Embryonic facial prominence (tissue), 1 donor: ENCODE measurements around the gene AK2.
"Not testable (repeated sequence)": the region's sequence is repeated elsewhere in the genome, so short reads cannot be mapped to it uniquely, and the experiment has no call there.

Experiments
- DNase-seq: peaks from one replicate; pipeline ENCODE4 v3.0.0-alpha.2; 2016; ENCODE audit errors: extremely low spot score

AK2 gene

DNA sequence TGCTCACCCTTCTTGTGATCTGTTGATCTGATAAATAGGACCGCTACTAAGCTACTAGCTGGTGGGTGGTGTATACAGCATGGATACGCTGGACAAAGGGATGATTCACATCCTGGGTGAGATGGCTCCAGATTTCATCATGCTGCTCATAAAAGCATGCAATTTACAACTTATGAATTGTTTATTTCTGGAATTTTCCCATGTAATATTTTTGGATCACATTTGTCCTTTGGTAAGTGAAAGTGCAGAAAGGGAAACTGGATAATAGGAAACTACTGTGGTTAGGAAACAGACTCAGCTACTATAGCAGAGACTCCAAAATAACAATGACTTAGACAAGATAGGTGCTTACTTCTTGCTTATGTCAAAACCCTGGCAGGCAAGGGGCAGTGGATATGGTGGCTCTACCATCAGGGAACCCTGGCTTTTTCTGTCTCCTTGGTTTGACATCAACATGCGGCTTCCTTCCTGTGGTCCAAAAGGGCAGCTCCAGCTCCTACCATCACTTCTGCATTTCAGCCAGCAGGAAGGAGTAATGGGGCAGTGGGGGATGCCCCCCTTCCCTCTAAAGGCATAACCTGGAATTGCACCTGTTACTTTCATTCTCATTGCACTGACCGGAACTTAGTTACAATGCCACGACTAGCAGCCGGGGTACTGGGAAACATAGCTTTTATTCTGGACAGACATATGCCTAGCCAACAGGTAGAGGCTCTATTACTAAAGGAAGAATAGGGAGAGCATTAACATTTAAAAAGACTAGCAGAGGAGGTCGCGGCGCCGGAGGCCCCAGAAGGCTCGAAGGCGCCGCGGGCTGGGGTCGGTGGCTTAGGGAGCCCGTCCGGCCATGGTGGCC, 13.8 kb upstream of the AK2 start:
- no peak for DNase-seq

DNA sequence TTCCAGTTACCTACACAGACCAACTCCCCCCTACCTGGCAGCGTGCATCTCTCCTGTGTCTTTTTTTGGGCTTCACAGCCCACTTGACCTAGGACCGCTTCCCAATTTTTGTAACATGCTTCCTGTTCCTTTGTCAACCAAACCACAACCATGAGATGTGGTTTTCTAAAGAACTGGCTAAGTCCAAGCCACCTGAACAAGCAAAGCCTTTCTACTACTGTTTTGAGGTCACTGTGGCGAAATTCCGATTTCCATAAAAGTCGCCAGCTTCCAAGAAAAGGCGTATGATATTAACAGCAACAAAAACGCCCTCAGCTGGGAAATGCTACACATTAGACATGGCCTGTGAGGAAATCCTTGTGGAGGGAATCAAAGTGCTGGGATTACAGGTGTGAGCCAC, 12.7 kb upstream of the AK2 start:
- DNase-seq: no peak

DNA sequence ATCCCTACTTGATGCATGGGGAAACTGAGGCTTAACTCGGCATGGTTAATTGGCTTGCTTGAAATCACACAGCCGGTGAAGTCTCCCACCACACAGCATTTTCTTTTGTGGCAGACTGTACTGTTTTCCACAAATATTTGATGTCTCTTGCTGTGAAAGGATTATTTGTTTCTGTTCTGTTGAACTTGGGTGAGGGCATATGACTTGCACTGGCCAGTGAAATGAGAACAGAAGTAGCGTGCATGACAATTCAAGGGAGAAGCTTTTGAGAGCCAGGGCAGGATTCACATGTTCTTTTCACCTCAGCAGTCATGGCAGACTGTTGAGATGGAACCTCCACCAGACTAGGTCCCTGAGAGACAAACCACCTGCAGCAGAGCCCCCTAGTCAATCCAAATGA, 11.7 kb upstream of the AK2 start:
- no peak for DNase-seq

DNA sequence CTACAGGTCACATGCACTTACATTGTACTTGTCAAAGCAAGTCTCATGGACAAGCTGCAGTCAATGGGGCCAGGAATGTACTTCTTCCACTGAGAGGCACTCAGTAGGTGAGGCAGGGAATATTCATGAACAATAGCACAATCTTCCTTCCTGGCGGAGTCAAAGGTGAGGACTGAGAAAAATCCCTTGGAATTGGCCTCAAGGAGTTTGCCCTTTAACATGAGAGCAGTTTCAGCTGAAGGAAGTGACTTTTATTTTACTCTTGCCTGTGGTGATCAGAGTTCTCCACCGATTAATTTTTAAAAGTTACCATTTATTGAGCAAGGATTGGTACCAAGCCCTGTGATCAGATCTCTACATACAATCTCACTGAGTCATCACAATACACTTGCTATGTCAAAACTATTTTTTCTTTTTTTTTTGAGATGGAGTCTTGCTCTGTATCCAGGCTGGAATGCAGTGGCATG, 11.2 kb upstream of the AK2 start:
- no peak for DNase-seq

DNA sequence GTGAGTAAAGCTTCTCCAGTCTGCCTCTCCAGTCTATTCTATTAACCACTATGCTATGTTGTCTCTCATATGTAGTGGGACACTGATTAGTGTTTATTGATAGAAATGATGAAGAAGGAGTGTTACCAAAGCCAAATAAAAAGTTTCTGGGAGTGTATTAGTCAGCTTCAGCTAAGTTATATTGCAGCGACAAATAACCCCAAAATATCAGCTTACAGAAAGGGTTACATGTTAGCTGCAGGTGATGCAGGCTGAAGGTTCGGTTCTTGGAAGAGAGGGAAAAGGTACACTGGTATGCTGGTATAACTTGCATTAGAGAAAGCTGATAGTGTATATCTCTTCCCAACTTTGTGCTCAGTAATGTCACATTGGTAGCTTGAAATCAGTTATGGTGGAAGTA, 10.6 kb upstream of the AK2 start:
- DNase-seq: no peak

DNA sequence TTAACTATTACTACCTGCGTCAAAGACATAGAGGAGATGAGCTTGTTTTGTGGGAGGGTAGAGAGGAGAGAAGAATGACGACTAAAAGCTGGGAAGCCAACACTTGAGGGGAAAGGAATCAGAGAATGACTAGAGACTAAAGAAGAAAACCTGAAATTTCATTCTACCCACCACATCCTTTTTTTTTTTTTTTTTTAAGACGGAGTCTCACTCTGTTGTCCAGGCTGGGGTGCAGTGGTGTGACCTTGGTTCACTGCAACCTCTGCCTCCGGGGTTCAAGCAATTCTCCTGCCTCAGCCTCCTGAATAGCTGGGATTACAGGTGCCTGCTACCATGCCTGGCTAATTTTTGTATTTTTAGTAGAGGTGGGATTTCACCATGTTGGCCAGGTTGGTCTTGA, 9.6 kb upstream of the AK2 start:
- DNase-seq: not testable (repeated sequence)

DNA sequence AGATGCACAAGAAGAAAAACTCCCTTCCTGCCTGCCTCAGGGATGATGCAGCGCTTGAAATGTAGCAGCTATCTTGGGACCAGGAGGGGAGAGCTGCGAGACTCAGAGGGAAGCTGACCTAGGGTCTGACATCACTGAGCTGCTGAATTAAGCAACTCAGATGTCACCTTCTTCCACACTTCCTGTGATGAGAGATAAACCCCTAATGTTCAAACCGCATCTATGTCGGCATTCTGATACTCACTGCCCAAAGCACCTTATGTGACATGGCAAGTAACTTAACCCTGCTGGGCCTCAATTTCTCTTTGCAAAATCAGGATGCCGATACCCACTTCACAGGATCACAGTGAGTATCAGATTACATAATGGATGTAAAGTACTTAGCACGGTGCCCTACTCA, 9.1 kb upstream of the AK2 start:
- DNase-seq: no peak

DNA sequence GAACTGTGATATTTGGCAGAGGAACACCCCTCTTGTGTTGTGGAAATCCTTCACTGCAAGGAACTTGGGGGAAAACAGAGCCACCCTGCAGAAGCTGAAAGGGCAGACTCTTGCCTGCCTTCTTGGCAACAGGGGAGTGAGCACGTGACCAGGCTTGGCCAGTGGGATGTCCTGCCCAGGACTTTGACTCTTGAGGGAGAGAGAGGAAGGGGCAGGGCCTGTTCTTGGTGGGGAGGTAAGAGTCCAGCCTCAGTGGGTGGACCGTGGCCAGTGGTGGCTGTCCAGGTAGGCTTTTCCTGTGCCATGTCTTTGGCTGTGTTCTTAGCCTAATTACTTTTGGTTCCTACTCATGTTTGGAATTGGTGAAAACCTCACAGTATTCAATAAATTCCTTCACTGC, 8.6 kb upstream of the AK2 start:
- no peak for DNase-seq

DNA sequence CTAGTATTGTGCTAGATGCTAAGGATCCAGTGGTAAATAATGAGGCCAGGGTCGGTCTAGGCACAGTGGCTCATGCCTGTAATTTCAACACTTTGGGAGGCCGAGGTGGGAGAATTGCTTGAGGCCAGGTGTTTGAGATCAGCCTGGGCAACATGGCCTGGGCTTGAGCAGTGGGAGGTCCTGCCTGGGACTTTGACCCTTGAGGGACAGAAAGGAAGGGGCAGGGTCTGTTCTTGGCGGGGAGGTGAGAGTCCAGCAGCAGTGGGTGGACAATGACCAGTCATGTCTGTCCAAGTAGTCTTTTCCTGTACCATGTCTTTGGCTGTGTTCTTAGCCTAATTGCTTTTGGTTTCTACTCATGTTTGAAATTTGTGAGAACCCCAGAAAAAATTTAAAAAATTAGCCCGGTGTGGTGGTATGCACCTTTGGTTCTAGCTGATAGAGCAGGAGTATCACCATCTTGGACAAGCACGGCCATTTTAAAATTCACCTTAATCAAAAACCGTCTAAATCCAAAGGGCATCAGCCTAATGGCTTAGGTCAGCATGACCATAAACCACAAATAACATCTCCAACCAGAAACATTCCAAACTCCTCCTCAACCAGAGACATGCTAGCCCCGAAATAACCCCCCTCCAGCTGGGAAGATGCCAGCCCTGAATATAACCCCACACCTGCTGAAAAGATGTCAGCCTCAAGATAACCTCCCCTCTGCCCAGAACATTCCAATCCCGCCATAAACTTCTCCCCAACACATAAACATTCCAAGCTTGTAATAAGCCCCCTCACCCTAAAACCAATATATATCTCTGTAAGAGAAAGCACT, 6.8 kb upstream of the AK2 start:
- no peak for DNase-seq

DNA sequence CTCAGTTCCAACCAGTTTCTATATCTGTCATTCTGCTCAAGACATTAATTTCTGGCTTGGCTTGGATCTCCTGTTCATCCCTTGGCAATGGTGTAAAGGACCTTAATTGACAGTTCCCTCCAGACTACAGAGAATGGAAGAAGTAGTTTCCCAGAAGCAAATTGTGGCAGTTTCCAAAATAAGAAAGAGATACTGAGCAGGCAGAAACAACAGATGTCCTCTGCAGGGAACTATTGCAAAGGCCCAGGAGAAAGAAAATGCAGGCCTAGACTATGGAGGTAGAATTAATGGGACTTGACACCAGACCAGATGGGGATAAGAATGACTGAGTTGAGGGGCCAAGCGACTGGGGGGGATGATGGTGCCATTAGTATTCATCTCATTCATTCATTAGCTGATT, 6.1 kb upstream of the AK2 start:
- DNase-seq: no peak

DNA sequence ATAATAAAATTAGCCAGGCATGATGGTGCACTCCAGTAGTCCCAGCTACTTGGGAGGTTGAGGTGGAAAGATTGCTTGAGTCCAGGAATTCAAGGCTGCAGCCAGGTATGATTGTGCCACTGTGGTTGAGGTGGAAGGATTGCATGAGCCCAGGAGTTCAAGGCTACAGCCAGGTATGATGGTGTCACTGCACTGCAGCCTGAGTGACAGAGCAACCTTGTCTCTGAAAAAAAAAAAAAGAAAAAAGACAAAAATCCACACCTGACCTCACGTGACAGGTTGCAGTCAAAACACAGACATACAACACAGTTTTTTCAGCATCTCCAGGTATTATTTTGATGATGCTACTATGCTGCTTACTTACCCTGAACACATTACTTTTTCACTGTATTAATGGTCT, 4.3 kb upstream of the AK2 start:
- no peak for DNase-seq

DNA sequence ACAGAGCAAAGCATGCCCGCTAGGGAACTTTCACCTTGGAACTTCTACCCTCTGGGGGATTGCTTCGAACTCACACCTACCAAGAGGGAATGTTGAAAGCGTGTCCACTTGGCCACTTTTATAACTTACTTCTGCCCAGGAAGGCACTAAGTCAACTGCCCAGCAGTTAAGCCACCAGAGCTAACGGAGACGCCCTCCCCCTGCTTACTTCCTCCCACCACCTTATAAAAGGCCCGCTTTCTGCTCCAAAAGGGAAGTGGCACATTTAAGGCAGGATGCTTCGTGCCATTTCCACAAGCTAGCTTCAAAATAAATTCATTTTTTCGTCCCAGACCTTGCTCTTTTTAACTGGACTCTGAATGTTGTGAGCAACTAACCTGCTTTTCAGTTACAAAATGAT, 3.2 kb upstream of the AK2 start:
- no peak for DNase-seq

DNA sequence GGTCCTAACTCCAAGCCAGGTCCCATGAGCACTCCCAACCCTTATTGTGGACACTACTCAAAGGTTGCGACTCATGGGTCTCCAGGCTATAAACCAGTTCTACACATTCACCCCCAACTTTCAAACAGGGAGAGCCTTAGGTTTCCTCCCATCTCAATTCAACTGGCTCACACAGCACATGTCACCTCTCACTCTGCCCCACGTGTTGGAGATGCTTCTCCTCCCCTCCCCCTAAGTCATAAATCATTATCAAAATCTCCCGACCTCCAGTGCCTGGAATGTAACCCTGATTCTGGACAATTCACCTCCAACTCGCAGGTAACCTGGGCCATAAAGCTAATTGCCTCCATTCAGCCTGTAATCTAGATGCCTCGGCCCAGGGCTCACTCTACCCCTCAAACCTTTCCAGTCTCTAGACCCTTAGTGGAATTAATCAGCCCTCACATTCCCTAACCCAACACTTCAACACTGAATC, 595 bp downstream of the AK2 start:
- DNase-seq: no peak

DNA sequence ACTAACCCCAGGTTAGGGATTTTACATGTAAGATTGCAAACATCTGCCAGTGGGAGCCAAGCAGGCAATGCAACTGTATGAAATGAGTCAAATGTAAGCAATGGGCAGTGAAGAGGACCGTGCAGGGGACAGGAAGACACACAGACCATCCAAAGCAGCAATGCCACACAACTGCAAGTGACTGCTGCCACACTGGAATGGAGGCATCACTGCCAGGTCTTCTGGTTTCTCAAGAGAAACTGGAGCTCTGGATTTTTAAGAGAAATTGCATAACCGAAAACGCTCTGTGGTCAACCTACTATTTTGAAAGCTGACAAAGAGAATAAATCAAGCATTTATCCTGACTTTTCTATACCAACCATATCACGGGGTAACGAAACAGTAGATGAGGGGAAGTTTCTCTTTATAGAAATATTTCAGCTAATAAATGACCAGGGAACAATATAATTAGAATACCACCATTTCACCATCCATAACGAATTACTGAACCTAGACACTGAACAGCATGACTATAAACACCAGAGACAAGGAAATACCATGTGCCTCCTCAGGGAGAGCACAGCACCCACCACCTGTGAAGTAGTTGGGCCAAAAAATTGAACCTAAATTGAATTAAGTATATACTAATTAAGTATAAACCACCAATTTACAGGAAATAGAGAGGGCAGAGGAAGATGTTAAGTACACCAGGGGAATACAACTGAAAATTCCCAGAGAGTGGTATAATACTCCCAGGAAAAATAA, 4.4 kb downstream of the AK2 start:
- DNase-seq: no peak

DNA sequence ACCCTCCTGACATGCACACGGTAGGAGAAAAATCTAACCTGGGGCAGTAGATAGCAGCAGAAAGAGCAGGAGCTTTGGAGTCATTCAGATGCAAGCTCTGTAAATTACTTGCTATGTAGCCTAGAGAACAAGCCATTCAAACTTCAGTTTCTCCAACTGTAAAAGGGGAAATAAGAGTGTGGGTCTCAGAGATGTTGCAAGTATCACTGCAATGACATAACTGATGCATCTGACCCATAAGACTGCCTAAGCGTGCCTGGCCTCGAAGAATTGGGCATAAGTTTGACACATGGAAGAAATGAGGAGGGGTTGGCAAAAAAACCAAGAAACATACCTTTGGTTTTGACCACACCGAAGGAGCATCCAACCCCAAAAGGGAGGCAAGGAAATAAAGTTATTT, 5.2 kb downstream of the AK2 start:
- DNase-seq: no peak

DNA sequence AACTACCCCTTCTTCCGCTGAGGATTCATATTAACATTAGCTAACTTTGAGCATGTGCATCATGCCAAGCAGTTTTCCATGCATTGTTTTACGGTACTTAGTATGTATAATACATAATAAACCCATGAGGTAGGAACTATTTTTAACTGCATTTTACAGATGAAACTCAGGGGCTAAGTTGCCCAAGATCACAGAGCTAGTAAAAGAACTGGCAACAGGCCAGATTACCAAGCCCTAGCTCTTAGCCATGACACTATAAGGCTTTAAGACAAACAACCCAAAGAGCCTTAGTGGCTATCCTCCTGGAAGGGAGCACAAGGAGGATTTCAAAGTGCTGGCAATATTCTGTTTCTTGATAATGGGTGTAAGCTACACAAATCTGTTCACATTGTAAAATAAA, 6.1 kb downstream of the AK2 start:
- no peak for DNase-seq

DNA sequence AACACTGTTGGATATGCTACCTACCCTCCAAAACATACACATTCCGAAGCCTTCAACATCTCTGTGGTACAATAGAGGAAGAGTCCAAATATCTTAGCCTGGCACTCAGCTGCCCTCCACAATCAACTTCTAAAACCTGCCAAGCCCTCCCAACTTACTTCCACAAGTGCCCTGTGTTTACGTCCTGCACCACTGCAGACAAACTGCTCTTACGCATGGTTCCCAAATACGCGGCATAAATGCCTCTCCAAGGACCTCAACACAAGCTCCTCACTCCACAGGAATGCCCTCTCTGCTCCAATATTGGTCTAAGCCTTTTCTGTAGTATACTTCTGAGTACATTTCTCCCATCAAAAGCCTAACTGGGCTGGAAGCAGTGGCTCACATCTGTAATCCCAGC, 6.8 kb downstream of the AK2 start:
- DNase-seq: no peak

DNA sequence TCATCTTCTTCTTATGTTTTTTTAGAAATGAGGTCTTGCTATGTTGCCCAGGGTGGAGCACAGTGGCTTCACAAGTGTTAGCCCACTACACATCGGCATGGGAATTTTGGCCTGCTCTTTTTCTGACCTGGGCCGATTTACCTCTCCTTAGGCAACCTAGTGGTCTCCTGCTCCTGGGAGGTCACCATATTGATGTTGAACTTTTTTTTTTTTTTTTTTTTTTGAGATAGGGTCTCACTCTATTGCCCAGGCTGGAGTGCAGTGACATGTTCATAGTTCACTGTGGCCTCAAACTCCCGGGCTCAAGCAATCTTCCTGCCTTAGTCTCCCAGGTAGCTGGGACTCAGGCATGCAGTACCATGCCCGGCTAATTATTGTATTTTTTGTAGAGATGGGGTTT, 7.5 kb downstream of the AK2 start:
- DNase-seq: no peak

DNA sequence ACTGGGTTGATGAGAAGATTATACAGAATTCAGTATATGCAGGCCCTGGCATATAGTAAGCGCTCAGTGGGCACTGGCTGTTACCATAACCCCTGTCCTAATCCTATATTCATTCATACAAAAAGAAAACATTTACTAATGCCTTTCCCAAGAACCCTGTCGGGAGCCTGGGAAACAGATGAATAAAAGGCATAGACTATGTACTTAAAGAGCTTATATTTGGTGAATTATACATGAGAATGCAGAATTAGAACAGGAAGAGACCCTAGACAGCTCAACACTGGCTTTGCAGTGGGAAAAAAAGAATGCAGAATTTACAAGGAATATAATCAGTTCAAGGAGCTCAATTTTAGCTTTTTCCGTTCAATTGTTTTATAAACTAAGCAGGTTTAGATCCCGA, 10.9 kb downstream of the AK2 start:
- no peak for DNase-seq

DNA sequence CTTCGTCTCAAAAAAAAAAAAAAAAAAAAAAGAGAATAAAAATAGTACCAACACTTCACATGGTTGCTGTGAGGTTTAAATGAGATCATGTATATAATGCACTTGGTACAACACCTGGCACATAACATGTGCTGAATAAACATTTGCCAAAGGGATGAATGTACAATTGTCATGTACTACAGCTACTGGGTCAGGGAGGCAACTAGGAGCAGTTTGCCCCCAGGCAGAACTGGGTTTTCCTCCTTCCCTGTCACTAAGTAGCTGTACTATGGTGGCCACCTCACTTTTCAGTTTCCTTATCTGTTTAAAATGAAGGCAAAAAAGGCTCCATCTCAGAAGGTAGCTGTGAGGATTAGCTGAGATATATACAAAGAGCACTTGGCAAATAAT, 11.5 kb downstream of the AK2 start:
- DNase-seq: no peak

DNA sequence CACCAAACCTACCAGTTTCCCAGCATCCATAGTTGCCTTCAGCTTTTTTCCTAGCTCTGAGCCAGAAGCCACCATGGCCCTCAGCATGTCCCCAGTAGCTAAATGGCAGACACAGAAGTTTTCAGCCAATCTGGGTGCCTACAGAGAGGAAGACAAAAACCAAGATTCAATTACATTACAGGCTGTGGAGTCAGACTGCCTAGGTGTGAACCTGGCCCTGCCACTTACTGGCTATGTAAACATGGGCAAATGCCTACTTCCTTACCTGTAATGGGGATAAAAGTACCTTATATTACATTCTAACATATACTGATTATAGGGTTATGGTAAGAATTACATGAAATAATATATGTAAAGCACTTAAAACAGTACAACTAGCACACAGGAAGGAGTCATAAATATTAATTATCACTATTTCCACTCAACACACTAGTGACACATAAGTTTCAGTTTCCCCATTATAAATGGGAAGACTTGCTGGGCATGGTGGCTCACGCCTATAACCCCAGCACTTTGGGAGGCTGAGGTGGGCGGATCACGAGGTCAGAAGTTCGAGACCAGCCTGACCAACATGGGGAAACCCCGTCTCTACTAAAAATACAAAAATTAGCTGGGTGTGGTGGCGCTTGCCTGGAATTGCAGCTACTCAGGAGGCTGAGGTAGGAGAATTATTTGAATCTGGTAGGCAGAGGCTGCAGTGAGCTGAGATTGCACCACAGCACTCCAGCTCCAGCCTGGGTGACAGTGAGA, 12.1 kb downstream of the AK2 start:
- DNase-seq: not testable (repeated sequence)
